ENCODE results near the gene RTL10. TPM values are rescaled to one million over a fixed set of nuclear protein-coding genes. Genes with fewer than 3 reads are reported as not detected.

RTL10 gene
- total and polyA plus RNA-seq, 2 of the 13 experiments (the other 11 are each of a cell fraction or from before 2014, with no cell fraction given): 14.1 to 15.8 TPM

DNA sequence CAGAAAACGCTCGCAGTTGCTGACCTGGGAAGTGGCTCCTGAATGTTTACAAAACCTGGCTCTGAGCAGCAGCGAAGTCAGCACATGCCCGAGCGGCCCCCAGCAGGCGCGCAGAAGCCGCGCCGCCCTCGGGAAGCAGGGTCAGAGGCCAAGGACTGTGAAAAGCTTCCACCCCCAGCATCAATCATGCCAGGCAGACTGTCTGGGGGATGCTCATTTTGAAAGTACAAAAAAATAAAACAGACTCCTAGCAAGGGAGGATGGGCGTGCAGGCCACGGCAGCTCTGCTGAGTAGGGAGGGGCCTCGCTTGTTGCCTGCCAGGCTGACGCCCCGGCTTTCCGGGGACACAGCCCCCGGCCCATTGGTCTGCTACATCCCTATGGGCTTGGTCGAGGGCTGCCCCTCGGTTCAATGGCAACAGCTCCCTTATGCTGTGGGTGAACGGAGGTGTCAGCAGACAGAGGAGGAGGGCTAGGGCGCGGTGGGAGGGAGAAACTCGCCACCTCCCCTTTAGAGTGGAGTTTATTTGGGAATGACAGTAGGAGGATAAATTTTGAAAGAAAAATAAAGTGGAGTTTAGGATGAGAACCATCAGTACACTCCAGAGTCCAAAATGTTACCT lies 37.7 kb upstream of the RTL10 start (continued):
- TF ChIP-seq, protein P1, sequence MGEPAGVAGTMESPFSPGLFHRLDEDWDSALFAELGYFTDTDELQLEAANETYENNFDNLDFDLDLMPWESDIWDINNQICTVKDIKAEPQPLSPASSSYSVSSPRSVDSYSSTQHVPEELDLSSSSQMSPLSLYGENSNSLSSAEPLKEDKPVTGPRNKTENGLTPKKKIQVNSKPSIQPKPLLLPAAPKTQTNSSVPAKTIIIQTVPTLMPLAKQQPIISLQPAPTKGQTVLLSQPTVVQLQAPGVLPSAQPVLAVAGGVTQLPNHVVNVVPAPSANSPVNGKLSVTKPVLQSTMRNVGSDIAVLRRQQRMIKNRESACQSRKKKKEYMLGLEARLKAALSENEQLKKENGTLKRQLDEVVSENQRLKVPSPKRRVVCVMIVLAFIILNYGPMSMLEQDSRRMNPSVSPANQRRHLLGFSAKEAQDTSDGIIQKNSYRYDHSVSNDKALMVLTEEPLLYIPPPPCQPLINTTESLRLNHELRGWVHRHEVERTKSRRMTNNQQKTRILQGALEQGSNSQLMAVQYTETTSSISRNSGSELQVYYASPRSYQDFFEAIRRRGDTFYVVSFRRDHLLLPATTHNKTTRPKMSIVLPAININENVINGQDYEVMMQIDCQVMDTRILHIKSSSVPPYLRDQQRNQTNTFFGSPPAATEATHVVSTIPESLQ (CRISPR knock-in tag; conservative IDR thresholded peaks at IDR 0.05): no peak
- TF ChIP-seq ZNF230 (CRISPR knock-in tag; IDR thresholded peaks at IDR 0.05) (peak; percentile 98; the same call in 1 of the 2 replicates), PCBP2 (optimal IDR thresholded peaks at IDR 0.05; ENCODE audit: low read depth, low read length, poor library complexity, severe bottlenecking) (no peak), ZNF607 (CRISPR knock-in tag; IDR thresholded peaks at IDR 0.05; ENCODE audit: borderline replicate concordance) (peak; percentile 99), ZFP41 (CRISPR knock-in tag; IDR thresholded peaks at IDR 0.05; ENCODE audit: borderline replicate concordance) (peak; percentile 97; the same call in 1 of the 2 replicates), ZNF501 (CRISPR knock-in tag; IDR thresholded peaks at IDR 0.05) (peak; percentile 95), PAX8 (CRISPR knock-in tag; IDR thresholded peaks at IDR 0.05; ENCODE audit: borderline replicate concordance) (no peak; the same call in 1 of the 2 replicates), JUND (CRISPR knock-in tag; IDR thresholded peaks at IDR 0.05) (peak; percentile 72; the same call in 1 of the 2 replicates), SETDB1 (CRISPR knock-in tag; IDR thresholded peaks at IDR 0.05; ENCODE audit: borderline replicate concordance) (no peak), KDM3A (CRISPR knock-in tag; IDR thresholded peaks at IDR 0.05; ENCODE audit: low read depth) (peak; percentile 83), ZNF34 (CRISPR knock-in tag; IDR thresholded peaks at IDR 0.05; ENCODE audit: borderline replicate concordance) (no peak)
- TF ChIP-seq, protein P2, sequence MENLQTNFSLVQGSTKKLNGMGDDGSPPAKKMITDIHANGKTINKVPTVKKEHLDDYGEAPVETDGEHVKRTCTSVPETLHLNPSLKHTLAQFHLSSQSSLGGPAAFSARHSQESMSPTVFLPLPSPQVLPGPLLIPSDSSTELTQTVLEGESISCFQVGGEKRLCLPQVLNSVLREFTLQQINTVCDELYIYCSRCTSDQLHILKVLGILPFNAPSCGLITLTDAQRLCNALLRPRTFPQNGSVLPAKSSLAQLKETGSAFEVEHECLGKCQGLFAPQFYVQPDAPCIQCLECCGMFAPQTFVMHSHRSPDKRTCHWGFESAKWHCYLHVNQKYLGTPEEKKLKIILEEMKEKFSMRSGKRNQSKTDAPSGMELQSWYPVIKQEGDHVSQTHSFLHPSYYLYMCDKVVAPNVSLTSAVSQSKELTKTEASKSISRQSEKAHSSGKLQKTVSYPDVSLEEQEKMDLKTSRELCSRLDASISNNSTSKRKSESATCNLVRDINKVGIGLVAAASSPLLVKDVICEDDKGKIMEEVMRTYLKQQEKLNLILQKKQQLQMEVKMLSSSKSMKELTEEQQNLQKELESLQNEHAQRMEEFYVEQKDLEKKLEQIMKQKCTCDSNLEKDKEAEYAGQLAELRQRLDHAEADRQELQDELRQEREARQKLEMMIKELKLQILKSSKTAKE (CRISPR knock-in tag; IDR thresholded peaks at IDR 0.05; ENCODE audit: borderline replicate concordance): peak; percentile 64; the same call in 1 of the 2 replicates
- TF ChIP-seq, protein P3, sequence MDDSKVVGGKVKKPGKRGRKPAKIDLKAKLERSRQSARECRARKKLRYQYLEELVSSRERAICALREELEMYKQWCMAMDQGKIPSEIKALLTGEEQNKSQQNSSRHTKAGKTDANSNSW (CRISPR knock-in tag; IDR thresholded peaks at IDR 0.05; ENCODE audit: borderline replicate concordance): peak; percentile 98
- TF ChIP-seq, protein P4, sequence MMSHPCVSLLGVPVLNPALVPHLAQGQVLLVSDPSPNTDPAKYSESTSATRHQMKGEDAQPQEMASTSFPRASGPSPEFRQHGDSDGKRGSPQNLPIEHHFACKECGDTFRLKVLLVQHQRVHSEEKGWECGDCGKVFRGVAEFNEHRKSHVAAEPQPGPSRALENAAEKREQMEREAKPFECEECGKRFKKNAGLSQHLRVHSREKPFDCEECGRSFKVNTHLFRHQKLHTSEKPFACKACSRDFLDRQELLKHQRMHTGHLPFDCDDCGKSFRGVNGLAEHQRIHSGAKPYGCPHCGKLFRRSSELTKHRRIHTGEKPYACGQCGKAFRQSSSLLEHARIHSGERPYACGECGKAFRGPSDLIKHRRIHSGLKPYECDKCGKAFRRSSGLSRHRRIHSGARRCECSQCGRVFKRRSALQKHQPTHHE (CRISPR knock-in tag; IDR thresholded peaks at IDR 0.05; ENCODE audit: borderline replicate concordance): peak; percentile 97
- TF ChIP-seq, protein P5, sequence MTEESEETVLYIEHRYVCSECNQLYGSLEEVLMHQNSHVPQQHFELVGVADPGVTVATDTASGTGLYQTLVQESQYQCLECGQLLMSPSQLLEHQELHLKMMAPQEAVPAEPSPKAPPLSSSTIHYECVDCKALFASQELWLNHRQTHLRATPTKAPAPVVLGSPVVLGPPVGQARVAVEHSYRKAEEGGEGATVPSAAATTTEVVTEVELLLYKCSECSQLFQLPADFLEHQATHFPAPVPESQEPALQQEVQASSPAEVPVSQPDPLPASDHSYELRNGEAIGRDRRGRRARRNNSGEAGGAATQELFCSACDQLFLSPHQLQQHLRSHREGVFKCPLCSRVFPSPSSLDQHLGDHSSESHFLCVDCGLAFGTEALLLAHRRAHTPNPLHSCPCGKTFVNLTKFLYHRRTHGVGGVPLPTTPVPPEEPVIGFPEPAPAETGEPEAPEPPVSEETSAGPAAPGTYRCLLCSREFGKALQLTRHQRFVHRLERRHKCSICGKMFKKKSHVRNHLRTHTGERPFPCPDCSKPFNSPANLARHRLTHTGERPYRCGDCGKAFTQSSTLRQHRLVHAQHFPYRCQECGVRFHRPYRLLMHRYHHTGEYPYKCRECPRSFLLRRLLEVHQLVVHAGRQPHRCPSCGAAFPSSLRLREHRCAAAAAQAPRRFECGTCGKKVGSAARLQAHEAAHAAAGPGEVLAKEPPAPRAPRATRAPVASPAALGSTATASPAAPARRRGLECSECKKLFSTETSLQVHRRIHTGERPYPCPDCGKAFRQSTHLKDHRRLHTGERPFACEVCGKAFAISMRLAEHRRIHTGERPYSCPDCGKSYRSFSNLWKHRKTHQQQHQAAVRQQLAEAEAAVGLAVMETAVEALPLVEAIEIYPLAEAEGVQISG (CRISPR knock-in tag; IDR thresholded peaks at IDR 0.05): peak; percentile 91
- TF ChIP-seq, protein P6, sequence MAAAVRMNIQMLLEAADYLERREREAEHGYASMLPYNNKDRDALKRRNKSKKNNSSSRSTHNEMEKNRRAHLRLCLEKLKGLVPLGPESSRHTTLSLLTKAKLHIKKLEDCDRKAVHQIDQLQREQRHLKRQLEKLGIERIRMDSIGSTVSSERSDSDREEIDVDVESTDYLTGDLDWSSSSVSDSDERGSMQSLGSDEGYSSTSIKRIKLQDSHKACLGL (CRISPR knock-in tag; IDR thresholded peaks at IDR 0.05): peak; percentile 97

Data from HepG2 (cell line).